ENCODE measurements around the gene EXOC5.

EXOC5 gene

GRCh38 chr14:57161583-57162234, 107.0 kb downstream of the EXOC5 start:
- no peak for DNase-seq

GRCh38 chr14:57160333-57160732, 108.4 kb downstream of the EXOC5 start:
- DNase-seq, result no peak

- no peak for DNase-seq
Observed at GRCh38 chr14:57153286-57153685, 115.4 kb downstream of the EXOC5 start.

Data from CD4-positive, alpha-beta T cell treated with Interleukin-12 subunit alpha and Interleukin-12 subunit beta, for 1 hour (primary cell).